ENCODE results near the gene ZNF76. TPM values are rescaled to one million over a fixed set of nuclear protein-coding genes. Genes with fewer than 3 reads are reported as not detected.
"Not testable (repeated sequence)": the region's sequence is repeated elsewhere in the genome, so short reads cannot be mapped to it uniquely, and the experiment has no call there.

Gene ZNF76
- total RNA-seq, 1 donor from 2014 or later = 26.4 TPM

DNA sequence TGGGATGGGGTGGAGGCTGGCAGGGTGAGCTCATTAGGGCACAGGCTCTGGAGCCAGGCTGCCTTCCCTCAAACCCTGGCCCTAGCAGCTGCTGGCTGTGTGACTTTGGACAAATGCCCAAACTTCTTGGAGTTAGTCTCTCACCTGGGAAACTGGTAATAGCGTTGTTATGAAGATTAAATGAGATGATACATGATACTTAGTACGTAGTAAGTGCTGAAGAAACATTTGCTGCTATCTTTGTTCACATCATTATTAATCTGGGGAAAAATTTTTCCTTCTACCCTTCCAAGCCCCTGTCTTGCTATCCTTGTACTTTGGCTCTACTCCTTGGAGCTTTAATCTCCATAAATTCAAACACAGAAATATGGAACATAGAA lies 60.5 kb downstream of the ZNF76 start:
- peaks cover 11% of the 10 kb centered on the region for H3K4me1 Mint-ChIP-seq (ENCODE audit: unreplicated experiment)
- H3K9me3 Mint-ChIP-seq (ENCODE audit: unreplicated experiment) = no peaks in the 10 kb centered on the region
- TF ChIP-seq, protein P1, sequence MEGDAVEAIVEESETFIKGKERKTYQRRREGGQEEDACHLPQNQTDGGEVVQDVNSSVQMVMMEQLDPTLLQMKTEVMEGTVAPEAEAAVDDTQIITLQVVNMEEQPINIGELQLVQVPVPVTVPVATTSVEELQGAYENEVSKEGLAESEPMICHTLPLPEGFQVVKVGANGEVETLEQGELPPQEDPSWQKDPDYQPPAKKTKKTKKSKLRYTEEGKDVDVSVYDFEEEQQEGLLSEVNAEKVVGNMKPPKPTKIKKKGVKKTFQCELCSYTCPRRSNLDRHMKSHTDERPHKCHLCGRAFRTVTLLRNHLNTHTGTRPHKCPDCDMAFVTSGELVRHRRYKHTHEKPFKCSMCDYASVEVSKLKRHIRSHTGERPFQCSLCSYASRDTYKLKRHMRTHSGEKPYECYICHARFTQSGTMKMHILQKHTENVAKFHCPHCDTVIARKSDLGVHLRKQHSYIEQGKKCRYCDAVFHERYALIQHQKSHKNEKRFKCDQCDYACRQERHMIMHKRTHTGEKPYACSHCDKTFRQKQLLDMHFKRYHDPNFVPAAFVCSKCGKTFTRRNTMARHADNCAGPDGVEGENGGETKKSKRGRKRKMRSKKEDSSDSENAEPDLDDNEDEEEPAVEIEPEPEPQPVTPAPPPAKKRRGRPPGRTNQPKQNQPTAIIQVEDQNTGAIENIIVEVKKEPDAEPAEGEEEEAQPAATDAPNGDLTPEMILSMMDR (IDR thresholded peaks at IDR 0.05; ENCODE audit: unreplicated experiment) = no peak
- no peaks in the 10 kb centered on the region for H3K27me3 Mint-ChIP-seq (ENCODE audit: unreplicated experiment)
- H3K4me3 Mint-ChIP-seq (ENCODE audit: unreplicated experiment) = peak overlapping the region; percentile 33
- no peak overlapping the region for H3K27ac Mint-ChIP-seq (ENCODE audit: unreplicated experiment)
- peaks cover 32% of the 10 kb centered on the region for H3K36me3 Mint-ChIP-seq (ENCODE audit: low read depth, unreplicated experiment)
- DNase-seq (ENCODE audit: low spot score) = no peak

DNA sequence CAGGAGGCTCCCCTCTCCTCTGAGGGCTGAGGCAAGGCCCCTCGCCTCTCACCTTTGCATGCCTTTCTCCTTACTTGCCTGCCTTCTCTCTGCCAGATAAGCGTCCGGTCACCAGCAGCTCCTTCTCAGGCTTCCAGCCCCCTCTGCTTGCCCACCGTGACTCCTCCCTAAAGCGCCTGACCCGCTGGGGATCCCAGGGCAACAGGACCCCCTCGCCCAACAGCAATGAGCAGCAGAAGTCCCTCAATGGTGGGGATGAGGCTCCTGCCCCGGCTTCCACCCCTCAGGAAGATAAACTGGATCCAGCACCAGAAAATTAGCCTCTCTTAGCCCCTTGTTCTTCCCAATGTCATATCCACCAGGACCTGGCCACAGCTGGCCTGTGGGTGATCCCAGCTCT lies 61.6 kb downstream of the ZNF76 start:
- no peak overlapping the region for H3K27ac Mint-ChIP-seq (ENCODE audit: unreplicated experiment)
- DNase-seq (ENCODE audit: low spot score) = no peak
- TF ChIP-seq, protein P1 (IDR thresholded peaks at IDR 0.05; ENCODE audit: unreplicated experiment) = no peak
- H3K36me3 Mint-ChIP-seq (ENCODE audit: low read depth, unreplicated experiment) = peaks cover 32% of the 10 kb centered on the region
- no peaks in the 10 kb centered on the region for H3K9me3 Mint-ChIP-seq (ENCODE audit: unreplicated experiment)
- H3K4me3 Mint-ChIP-seq (ENCODE audit: unreplicated experiment) = no peak overlapping the region
- no peaks in the 10 kb centered on the region for H3K27me3 Mint-ChIP-seq (ENCODE audit: unreplicated experiment)
- peaks cover 11% of the 10 kb centered on the region for H3K4me1 Mint-ChIP-seq (ENCODE audit: unreplicated experiment)

DNA sequence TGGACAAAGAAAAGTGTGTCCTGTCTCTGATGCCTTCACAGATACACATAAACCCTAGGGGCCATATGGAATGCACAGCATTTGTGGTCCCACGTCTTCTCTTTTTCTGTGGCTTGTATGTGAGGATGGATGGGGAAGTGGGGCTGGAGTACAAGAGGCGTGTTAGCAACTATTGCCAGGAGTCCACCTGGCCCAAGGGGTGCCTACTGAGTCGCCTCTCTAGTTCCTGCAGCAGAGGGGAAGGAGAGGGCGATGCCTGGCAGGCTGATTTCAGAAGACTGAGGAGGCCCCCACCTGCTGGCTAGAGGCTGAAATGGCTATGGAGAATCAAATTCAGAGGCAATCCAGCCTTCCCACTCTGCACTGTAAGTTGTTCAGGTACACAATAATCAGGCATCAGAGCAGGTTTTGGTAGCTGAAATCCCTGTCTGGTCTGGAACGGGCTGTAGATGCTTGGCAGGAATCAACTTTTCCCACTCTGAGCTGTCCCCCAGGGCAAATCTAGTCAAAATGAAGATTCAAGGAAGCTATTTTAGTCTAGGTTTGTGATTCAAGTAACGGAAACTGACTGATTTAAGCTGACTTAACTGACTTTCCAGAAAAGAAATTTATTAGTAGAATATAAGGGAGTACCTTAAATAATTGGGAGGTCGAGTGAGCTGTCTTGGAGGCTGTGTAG lies 68.0 kb downstream of the ZNF76 start:
- peak; percentile 66 for DNase-seq (ENCODE audit: low spot score)
- TF ChIP-seq, protein P1 (IDR thresholded peaks at IDR 0.05; ENCODE audit: unreplicated experiment) = peak; percentile 42
- H3K9me3 Mint-ChIP-seq (ENCODE audit: unreplicated experiment) = no peaks in the 10 kb centered on the region
- H3K4me3 Mint-ChIP-seq (ENCODE audit: unreplicated experiment) = no peak overlapping the region
- H3K4me1 Mint-ChIP-seq (ENCODE audit: unreplicated experiment) = peaks cover 5% of the 10 kb centered on the region
- H3K27me3 Mint-ChIP-seq (ENCODE audit: unreplicated experiment) = no peaks in the 10 kb centered on the region
- no peak overlapping the region for H3K27ac Mint-ChIP-seq (ENCODE audit: unreplicated experiment)
- H3K36me3 Mint-ChIP-seq (ENCODE audit: low read depth, unreplicated experiment) = peaks cover 6% of the 10 kb centered on the region

DNA sequence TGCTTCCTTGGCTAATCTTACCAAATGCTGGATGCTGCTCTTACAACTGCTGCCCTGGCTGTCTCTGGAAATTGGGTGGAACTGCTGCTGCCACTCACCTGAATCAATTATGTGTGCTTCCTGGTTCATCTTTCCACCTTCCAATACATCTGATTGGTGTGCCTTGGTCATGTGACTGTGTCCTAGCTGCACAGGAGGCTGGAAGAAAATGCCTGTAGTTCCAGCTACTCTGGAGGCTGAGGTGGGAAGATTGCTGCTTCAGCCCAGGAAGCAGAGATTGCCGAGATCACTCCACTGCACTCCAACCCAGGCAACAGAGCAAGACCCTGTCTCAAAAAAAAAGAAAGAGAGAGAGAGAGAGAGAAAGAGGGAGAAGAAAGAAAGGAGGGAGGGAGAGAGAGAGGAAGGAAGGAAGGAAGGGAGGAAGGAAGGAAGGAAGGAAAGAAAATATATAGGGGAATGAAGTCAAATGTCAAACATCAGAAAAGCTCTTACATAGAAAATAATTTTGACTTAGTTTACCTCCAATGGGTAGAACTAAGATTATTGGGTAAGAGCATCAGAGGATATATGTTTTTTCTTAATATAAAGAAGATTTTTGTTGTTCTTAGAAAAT lies 68.7 kb downstream of the ZNF76 start:
- TF ChIP-seq, protein P1 (IDR thresholded peaks at IDR 0.05; ENCODE audit: unreplicated experiment) = no peak
- Mint-ChIP-seq H3K27me3 (ENCODE audit: unreplicated experiment) (peaks cover 1% of the 10 kb centered on the region), H3K4me3 (ENCODE audit: unreplicated experiment) (no peak overlapping the region), H3K36me3 (ENCODE audit: low read depth, unreplicated experiment) (peaks cover 3% of the 10 kb centered on the region), H3K27ac (ENCODE audit: unreplicated experiment) (no peak overlapping the region), H3K9me3 (ENCODE audit: unreplicated experiment) (no peaks in the 10 kb centered on the region), H3K4me1 (ENCODE audit: unreplicated experiment) (peaks cover 5% of the 10 kb centered on the region)
- DNase-seq (ENCODE audit: low spot score) = no peak

DNA sequence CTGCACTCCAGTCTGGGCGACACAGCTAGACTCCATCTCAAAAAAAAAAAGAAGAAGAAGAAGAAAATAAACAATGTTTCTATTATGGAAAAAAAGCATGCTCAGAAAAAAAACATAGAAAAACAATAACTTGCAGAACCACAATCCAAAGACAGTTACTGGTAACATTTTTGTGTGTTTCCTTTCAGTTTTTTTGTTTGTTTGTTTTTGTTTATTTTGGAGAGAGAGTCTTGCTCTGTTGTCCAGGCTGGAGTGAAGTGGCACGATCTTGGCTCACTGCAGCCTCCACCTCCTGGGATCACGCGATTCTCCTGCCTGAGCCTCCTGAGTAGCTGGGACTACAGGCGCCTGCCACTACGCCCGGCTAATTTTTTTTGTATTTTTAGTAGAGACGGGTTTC lies 69.4 kb downstream of the ZNF76 start:
- H3K27me3 Mint-ChIP-seq (ENCODE audit: unreplicated experiment); H3K4me1 Mint-ChIP-seq (ENCODE audit: unreplicated experiment); H3K27ac Mint-ChIP-seq (ENCODE audit: unreplicated experiment); H3K4me3 Mint-ChIP-seq (ENCODE audit: unreplicated experiment); H3K36me3 Mint-ChIP-seq (ENCODE audit: low read depth, unreplicated experiment); DNase-seq (ENCODE audit: low spot score); H3K9me3 Mint-ChIP-seq (ENCODE audit: unreplicated experiment): not testable (repeated sequence)
